PFSK-1 (cell line): ENCODE measurements around the gene CPLX1.

Experiments used
- FOXP2 ChIP-seq: optimal IDR thresholded peaks from 2 replicates; pipeline ENCODE3; 2011; ENCODE audit warnings: borderline replicate concordance, control low read depth, inconsistent platforms; ENCODE audit not compliant: insufficient read depth; ENCODE audit errors: extremely low read length, extremely low read depth
- POLR2AphosphoS5 ChIP-seq: IDR thresholded peaks from 2 replicates; pipeline ENCODE4 v1.6.1; 2012; ENCODE audit warnings: low read depth, mild to moderate bottlenecking, control low read depth, low read length, moderate library complexity
- SIN3A ChIP-seq: IDR thresholded peaks from 2 replicates; pipeline ENCODE4 v1.6.1; 2012; ENCODE audit warnings: mild to moderate bottlenecking, low read length, moderate library complexity, borderline replicate concordance; ENCODE audit not compliant: insufficient read depth
- TAF1 ChIP-seq: IDR thresholded peaks from 2 replicates; pipeline ENCODE4 v1.6.1; 2012; ENCODE audit warnings: low read length, control low read depth, borderline replicate concordance; ENCODE audit not compliant: insufficient read depth
- TF ChIP-seq, protein P1 (sequence below), 2 experiments: IDR thresholded peaks; 2 replicates each; pipeline versions ENCODE4 v1.6.1 to v1.8.0; 2011 to 2012; ENCODE audit warnings: low read depth in 2 of 2, low read length in 2 of 2, control low read depth in 1 of 2, inconsistent platforms in 1 of 2, mild to moderate bottlenecking in 1 of 2, moderate library complexity in 1 of 2; ENCODE audit not compliant: insufficient read depth in 1 of 2

The CPLX1 gene

DNA sequence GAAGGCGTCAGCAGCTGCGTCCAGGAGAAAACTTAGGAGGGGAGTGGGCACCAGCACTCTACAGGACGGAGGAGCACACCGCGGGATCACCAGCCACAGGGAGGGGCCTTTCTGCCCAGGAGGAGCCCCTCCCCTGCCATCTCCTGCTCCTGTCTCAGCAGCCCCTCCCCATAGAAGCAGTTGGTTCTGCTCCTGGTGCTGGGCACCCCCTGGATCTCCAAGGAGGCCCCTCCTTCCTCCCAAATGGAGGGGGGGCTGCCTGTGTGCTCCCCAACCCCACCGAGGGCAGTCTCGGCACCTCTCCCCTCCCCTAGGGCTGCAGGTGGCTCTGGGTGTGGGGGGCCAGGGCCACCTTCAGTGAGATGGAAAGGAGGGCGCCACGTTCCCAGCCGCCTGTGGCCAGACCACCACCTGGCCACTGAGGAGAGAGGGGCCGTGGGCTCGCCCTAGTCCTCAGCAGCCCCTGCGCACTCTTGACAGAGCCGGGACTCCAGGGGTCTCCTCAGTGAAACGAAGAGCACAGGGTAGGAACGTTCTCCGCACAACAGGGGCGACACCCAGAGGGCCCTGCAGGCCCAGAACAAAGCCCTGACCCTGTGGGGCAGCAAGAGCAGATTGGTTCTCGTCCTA lies 37.8 kb downstream of the CPLX1 start:
- TF ChIP-seq POLR2AphosphoS5 (no peak), FOXP2 (no peak), TAF1 (no peak), SIN3A (no peak)
- TF ChIP-seq, protein P1, sequence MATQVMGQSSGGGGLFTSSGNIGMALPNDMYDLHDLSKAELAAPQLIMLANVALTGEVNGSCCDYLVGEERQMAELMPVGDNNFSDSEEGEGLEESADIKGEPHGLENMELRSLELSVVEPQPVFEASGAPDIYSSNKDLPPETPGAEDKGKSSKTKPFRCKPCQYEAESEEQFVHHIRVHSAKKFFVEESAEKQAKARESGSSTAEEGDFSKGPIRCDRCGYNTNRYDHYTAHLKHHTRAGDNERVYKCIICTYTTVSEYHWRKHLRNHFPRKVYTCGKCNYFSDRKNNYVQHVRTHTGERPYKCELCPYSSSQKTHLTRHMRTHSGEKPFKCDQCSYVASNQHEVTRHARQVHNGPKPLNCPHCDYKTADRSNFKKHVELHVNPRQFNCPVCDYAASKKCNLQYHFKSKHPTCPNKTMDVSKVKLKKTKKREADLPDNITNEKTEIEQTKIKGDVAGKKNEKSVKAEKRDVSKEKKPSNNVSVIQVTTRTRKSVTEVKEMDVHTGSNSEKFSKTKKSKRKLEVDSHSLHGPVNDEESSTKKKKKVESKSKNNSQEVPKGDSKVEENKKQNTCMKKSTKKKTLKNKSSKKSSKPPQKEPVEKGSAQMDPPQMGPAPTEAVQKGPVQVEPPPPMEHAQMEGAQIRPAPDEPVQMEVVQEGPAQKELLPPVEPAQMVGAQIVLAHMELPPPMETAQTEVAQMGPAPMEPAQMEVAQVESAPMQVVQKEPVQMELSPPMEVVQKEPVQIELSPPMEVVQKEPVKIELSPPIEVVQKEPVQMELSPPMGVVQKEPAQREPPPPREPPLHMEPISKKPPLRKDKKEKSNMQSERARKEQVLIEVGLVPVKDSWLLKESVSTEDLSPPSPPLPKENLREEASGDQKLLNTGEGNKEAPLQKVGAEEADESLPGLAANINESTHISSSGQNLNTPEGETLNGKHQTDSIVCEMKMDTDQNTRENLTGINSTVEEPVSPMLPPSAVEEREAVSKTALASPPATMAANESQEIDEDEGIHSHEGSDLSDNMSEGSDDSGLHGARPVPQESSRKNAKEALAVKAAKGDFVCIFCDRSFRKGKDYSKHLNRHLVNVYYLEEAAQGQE (IDR thresholded peaks at IDR 0.05; ENCODE audit: insufficient read depth in 1 of 2, low read depth in 2 of 2, low read length in 2 of 2) = no peak

DNA sequence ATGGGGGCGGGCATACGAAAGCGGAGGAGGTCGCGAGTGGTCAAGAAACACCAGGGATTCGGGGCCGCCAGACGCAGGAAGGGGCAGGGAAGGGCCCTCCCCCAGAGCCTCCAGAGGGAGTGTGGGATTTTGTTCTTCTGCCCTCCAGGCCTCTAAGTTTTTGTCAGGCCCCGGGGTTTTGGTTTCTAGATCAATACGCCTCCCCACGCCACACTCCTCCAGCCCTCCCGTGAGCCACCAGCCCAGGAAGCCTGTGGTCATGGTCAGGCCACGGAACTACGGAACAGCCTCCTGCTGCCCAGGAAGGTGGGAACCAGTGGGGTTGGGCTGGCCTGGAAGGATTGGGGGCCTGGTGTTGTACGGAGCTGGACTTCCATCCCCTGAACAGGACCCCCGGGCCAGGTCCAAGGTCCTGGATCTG lies 38.4 kb downstream of the CPLX1 start:
- TF ChIP-seq TAF1 (no peak), FOXP2 (no peak), SIN3A (no peak)

DNA sequence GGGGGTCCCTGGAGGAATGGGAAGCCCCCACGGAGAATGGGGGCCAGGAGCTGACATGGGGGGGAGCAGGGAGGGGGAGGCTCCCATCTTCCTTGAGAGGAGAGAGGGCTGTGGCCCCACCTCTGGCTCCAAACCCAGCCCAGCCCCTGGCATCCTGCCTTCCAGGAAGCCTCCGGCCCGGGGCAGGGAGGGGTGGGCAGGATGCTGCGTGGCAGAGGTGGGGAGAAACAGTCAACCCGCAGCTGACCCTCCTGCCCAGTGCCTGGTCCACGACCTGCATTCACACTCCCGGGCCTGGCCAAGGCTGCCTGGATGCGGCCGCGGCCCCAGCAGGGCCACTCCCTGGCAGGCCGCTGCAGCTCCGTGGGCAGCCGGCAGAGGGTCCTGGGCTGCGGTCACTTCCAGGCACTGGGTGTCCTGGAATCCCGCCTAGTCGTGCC lies 39.0 kb downstream of the CPLX1 start:
- no peak for TF ChIP-seq FOXP2
- TF ChIP-seq, protein P1 (IDR thresholded peaks at IDR 0.05; ENCODE audit: insufficient read depth in 1 of 2, low read depth in 2 of 2, low read length in 2 of 2) = no peak
- TF ChIP-seq POLR2AphosphoS5 = no peak

DNA sequence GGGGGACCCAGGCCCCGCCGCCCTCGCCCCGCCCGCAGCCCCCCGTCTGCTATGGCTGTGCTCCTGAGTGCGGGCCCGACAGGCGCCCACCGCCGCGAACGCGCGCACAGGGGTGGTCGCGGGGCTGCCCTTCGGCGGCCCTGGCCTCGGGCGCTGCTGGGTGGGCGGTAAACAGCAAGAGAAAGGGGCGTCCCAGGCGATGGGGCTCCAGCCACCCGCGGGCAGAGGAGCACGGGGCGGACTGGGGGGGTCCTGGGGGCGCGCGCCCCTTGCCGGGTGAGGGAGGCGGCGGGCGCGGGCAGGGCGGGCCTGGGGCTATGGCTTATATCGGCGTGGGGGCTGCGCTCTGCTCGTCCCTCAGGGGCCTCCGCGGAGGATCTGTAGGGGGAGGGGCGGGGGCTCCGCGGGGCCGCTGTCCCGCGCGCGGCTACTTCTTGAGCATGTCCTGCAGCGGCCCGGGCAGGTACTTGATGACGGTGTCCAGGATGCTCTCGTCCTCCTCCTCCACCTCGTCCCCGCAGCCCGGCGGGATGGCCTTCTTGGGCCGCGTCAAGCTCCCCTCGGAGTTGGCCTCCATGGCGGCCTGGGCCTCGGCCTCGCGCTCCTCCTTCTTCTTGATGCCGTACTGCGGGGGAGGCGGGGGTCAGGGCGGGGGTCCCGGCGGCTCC lies 39.7 kb downstream of the CPLX1 start:
- no peak for TF ChIP-seq FOXP2
- no peak for TF ChIP-seq POLR2AphosphoS5
- no peak for TF ChIP-seq SIN3A
- TF ChIP-seq, protein P1 (IDR thresholded peaks at IDR 0.05; ENCODE audit: insufficient read depth in 1 of 2, low read depth in 2 of 2, low read length in 2 of 2) = no peak
- no peak for TF ChIP-seq TAF1

DNA sequence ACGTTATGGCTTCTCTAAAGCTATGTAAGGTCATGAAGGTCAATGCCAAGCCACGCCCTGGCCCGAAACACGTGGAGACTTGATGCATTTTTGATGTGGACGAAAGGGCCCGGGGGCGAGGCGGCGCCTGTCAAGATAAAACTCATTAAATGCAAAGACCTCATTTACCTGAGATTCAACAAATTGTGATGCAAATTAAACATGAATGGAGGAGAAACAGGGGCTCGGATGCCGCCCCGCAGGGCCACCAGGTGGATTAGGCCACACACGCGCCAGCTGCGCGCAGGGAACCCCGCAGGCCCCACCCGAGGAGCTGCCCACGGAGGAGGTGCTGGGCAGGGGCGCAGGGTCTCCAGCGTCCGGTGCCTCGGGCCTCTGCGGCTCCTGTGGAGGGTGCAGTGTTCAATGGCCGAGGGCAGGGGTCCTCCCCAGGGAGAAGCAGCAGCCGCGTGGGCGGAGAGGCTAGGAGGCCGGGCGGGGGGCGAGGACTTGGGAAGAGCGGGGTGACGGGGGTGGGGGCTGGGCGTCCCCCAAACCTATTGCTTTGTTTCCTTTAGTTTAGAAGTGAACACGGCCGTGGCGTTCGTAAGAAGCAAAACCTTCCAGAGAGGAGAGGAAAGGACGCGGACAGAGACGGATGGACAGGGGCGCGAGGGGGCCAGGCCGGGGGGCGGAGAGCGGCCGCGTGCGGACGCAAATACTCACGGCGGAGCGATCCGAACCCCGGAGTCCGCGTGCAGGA lies 40.4 kb downstream of the CPLX1 start:
- TF ChIP-seq TAF1 (no peak), POLR2AphosphoS5 (no peak), SIN3A (no peak), FOXP2 (no peak)
- TF ChIP-seq, protein P1 (IDR thresholded peaks at IDR 0.05; ENCODE audit: insufficient read depth in 1 of 2, low read depth in 2 of 2, low read length in 2 of 2) = no peak
